ENCODE measurements around the gene CALHM5. TPM values are rescaled to one million over a fixed set of nuclear protein-coding genes. Genes with fewer than 3 reads are reported as not detected.

CALHM5 gene
- total RNA-seq, 1 experiment from 2014 or later, result 0.05 TPM

GRCh38 chr6:116508527-116508926, 2.9 kb upstream of the CALHM5 start:
- H3K27me3 ChIP-seq (ENCODE audit: insufficient read depth, low read length), result no peaks in the 10 kb centered on the region
- H3K27ac ChIP-seq (ENCODE audit: low read depth, low read length), result no peak overlapping the region
- ChIA-PET POLR2A (no interaction called here), RAD21 (ENCODE audit: low non-redundant PET in 1 of 2, low total read pairs in 2 of 2, uncharacterized antibody in 2 of 2, unreplicated experiment in 2 of 2) (no interaction called here), CTCF (no interaction called here)
- H3K9ac ChIP-seq (ENCODE audit: low read length), result no peak overlapping the region
- ATAC-seq, result no peak
- H2AFZ ChIP-seq (ENCODE audit: low read depth, low read length, poor library complexity, severe bottlenecking), result no peak overlapping the region
- DNase-seq (ENCODE audit: low read depth, low spot score), result no peak
- H3K9me2 ChIP-seq (ENCODE audit: insufficient read depth), result no peaks in the 10 kb centered on the region
- TF ChIP-seq EZH2phosphoT487 (IDR thresholded peaks at IDR 0.05; ENCODE audit: borderline replicate concordance), result no peak
- TF ChIP-seq JUND (IDR thresholded peaks at IDR 0.05), result no peak
- TF ChIP-seq RAD21 (IDR thresholded peaks at IDR 0.05; ENCODE audit: low read depth), result no peak
- TF ChIP-seq TCF7L2 (IDR thresholded peaks at IDR 0.05; ENCODE audit: borderline replicate concordance, extremely low read depth, insufficient read depth, insufficient read length), result no peak
- TF ChIP-seq EGR1 (IDR thresholded peaks at IDR 0.05; ENCODE audit: low read depth), result no peak
- no peak for TF ChIP-seq ZFX (IDR thresholded peaks at IDR 0.05)
- TF ChIP-seq CBX3 (IDR thresholded peaks at IDR 0.05; ENCODE audit: low read depth), result no peak
- no peak for TF ChIP-seq ZNF274 (IDR thresholded peaks at IDR 0.05; ENCODE audit: low read depth, low read length)
- TF ChIP-seq EZH2 (IDR thresholded peaks at IDR 0.05), result no peak
- no peak for TF ChIP-seq SRF (IDR thresholded peaks at IDR 0.05; ENCODE audit: low read depth)
- BruUV-seq (replicated peaks), result no TSS peak
- H3K79me2 ChIP-seq (ENCODE audit: insufficient read depth, low read length), result no peaks in the 10 kb centered on the region
- H3K4me2 ChIP-seq (ENCODE audit: low read length), result no peak overlapping the region
- intact Hi-C loops (cut with micrococcal nuclease), result no loop called here
- peaks cover 0 to 9% of the 10 kb centered on the region in 2 experiments; a peak in 2 of 4 replicates for H3K4me1 ChIP-seq (ENCODE audit: control insufficient read depth in 1 of 2, insufficient read depth in 2 of 2, low read length in 2 of 2)
- H3K9me3 ChIP-seq (ENCODE audit: control insufficient read depth in 1 of 2, insufficient read depth in 1 of 2, low read depth in 1 of 2, low read length in 2 of 2), result no peaks in the 10 kb centered on the region
- H4K20me1 ChIP-seq (ENCODE audit: insufficient read depth), result no peaks in the 10 kb centered on the region
- H3K4me3 ChIP-seq (replicated peaks in 1 of 2; ENCODE audit: low read depth in 1 of 2, low read length in 2 of 2), result no peak overlapping the region
- no peaks in the 10 kb centered on the region for H3K36me3 ChIP-seq (ENCODE audit: control insufficient read depth in 1 of 2, insufficient read depth in 2 of 2, low read length in 2 of 2)

DNA sequence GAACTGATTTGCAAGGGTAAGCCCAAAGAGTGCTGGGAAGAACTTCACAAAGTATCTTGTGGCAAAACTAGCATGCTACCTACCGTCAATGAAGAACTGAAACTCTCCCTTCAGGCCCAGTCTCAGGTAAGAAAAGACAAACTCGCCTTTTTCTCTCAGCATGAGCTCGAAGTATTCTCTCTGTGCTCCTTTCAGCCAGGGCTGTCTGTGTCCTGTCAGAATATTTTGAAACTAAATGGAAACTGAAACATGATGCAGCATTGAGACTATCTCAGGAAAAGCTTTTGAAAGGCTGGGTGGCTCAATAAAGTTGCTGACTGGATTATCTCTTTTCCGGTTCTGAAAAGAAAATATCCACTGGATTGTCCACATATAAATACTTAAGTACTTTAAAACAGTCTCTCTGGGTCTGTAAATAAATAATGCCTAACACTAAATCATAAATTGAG, 696 bp downstream of the CALHM5 start:
- Histone ChIP-seq H4K20me1 (ENCODE audit: insufficient read depth) (no peaks in the 10 kb centered on the region), H3K9me3 (ENCODE audit: control insufficient read depth in 1 of 2, insufficient read depth in 1 of 2, low read depth in 1 of 2, low read length in 2 of 2) (no peaks in the 10 kb centered on the region), H3K4me2 (ENCODE audit: low read length) (no peak overlapping the region), H3K4me3 (replicated peaks in 1 of 2; ENCODE audit: low read depth in 1 of 2, low read length in 2 of 2) (no peak overlapping the region), H3K36me3 (ENCODE audit: control insufficient read depth in 1 of 2, insufficient read depth in 2 of 2, low read length in 2 of 2) (no peaks in the 10 kb centered on the region), H3K79me2 (ENCODE audit: insufficient read depth, low read length) (no peaks in the 10 kb centered on the region), H3K4me1 (ENCODE audit: control insufficient read depth in 1 of 2, insufficient read depth in 2 of 2, low read length in 2 of 2) (peaks cover 0 to 9% of the 10 kb centered on the region in 2 experiments; a peak in 2 of 4 replicates), H3K27me3 (ENCODE audit: insufficient read depth, low read length) (no peaks in the 10 kb centered on the region), H3K27ac (ENCODE audit: low read depth, low read length) (no peak overlapping the region), H3K9me2 (ENCODE audit: insufficient read depth) (no peaks in the 10 kb centered on the region), H2AFZ (ENCODE audit: low read depth, low read length, poor library complexity, severe bottlenecking) (peak overlapping the region; percentile 97), H3K9ac (ENCODE audit: low read length) (no peak overlapping the region)
- ATAC-seq (no peak), DNase-seq (ENCODE audit: low read depth, low spot score) (no peak)
- TF ChIP-seq SRF (IDR thresholded peaks at IDR 0.05; ENCODE audit: low read depth) (no peak), EZH2 (IDR thresholded peaks at IDR 0.05) (no peak), ZFX (IDR thresholded peaks at IDR 0.05) (no peak), FOSL1 (IDR thresholded peaks at IDR 0.05; ENCODE audit: low read depth) (no peak), POLR2AphosphoS5 (IDR thresholded peaks at IDR 0.05; ENCODE audit: low read depth, low read length) (no peak), ELF1 (IDR thresholded peaks at IDR 0.05; ENCODE audit: borderline replicate concordance, low read depth) (no peak), EGR1 (IDR thresholded peaks at IDR 0.05; ENCODE audit: low read depth) (no peak), YY1 (IDR thresholded peaks at IDR 0.05; ENCODE audit: extremely low read depth, insufficient replicate concordance, low read depth, low read length) (no peak), CEBPB (IDR thresholded peaks at IDR 0.05; ENCODE audit: low read depth) (no peak), TCF7L2 (IDR thresholded peaks at IDR 0.05; ENCODE audit: borderline replicate concordance, extremely low read depth, insufficient read depth, insufficient read length) (no peak)
- TF ChIP-seq, protein P1, sequence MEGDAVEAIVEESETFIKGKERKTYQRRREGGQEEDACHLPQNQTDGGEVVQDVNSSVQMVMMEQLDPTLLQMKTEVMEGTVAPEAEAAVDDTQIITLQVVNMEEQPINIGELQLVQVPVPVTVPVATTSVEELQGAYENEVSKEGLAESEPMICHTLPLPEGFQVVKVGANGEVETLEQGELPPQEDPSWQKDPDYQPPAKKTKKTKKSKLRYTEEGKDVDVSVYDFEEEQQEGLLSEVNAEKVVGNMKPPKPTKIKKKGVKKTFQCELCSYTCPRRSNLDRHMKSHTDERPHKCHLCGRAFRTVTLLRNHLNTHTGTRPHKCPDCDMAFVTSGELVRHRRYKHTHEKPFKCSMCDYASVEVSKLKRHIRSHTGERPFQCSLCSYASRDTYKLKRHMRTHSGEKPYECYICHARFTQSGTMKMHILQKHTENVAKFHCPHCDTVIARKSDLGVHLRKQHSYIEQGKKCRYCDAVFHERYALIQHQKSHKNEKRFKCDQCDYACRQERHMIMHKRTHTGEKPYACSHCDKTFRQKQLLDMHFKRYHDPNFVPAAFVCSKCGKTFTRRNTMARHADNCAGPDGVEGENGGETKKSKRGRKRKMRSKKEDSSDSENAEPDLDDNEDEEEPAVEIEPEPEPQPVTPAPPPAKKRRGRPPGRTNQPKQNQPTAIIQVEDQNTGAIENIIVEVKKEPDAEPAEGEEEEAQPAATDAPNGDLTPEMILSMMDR (IDR thresholded peaks at IDR 0.05 in 2 of 3, conservative IDR thresholded peaks at IDR 0.05 in 1 of 3; ENCODE audit: borderline replicate concordance in 1 of 3, insufficient read depth in 1 of 3, low read depth in 2 of 3, low read length in 2 of 3), result no peak
- TF ChIP-seq, protein P2, sequence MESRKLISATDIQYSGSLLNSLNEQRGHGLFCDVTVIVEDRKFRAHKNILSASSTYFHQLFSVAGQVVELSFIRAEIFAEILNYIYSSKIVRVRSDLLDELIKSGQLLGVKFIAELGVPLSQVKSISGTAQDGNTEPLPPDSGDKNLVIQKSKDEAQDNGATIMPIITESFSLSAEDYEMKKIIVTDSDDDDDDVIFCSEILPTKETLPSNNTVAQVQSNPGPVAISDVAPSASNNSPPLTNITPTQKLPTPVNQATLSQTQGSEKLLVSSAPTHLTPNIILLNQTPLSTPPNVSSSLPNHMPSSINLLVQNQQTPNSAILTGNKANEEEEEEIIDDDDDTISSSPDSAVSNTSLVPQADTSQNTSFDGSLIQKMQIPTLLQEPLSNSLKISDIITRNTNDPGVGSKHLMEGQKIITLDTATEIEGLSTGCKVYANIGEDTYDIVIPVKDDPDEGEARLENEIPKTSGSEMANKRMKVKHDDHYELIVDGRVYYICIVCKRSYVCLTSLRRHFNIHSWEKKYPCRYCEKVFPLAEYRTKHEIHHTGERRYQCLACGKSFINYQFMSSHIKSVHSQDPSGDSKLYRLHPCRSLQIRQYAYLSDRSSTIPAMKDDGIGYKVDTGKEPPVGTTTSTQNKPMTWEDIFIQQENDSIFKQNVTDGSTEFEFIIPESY (IDR thresholded peaks at IDR 0.05; ENCODE audit: extremely low read depth, insufficient replicate concordance, low read length), result no peak
- RAD21 ChIA-PET (ENCODE audit: low non-redundant PET in 1 of 2, low total read pairs in 2 of 2, uncharacterized antibody in 2 of 2, unreplicated experiment in 2 of 2), result no interaction called here
- intact Hi-C loops (cut with micrococcal nuclease), result loop anchor here (5.0 kb wide), 1 partner anchor 570 kb away; no protein-coding TSS in a partner anchor
- CTCF ChIA-PET, result interaction anchor here (0.7 to 2.3 kb wide), 10 partner anchors 10 to 259 kb away, joined by 3 to 15 read pairs (median 4); no protein-coding TSS in a partner anchor
- POLR2A ChIA-PET, result interaction anchor here (1.0 kb wide), 1 partner anchor 12 kb away, joined by 3 read pairs; no protein-coding TSS in a partner anchor
- BruUV-seq (replicated peaks), result no TSS peak

Measured in HCT116 (cell line).